OCI-LY1 (cell line): Measurements from ENCODE around the gene KRT26.

Experiments used
- H2AFZ ChIP-seq: fragments of 200-600 bp; sonication (generic), shearing (Covaris generic); 2 replicates; pipeline ENCODE4 v1.6.0; 2014; ENCODE audit warnings: antibody characterized with exemption, mild to moderate bottlenecking, low read length
- H3F3A ChIP-seq: fragments of 200-600 bp; sonication (generic), shearing (Covaris generic); 2 replicates; pipeline ENCODE4 v1.6.0; 2014; ENCODE audit warnings: mild to moderate bottlenecking, antibody characterized with exemption, low read length, moderate library complexity; ENCODE audit not compliant: insufficient read depth
- H3K27ac ChIP-seq: fragments of 200-600 bp; sonication (generic); 2 replicates; pipeline ENCODE4 v1.5.1; 2014; ENCODE audit warnings: low read length, mixed run types, mild to moderate bottlenecking, low read depth; ENCODE audit not compliant: poor library complexity, severe bottlenecking
- H3K27me3 ChIP-seq: fragments of 200-600 bp; sonication (generic); 2 replicates; pipeline ENCODE4 v1.6.0; 2014; ENCODE audit warnings: antibody characterized with exemption, mild to moderate bottlenecking, low read length, moderate library complexity; ENCODE audit not compliant: insufficient read depth
- H3K36me3 ChIP-seq: fragments of 200-600 bp; sonication (generic); 2 replicates; pipeline ENCODE4 v1.6.1; 2014; ENCODE audit warnings: mild to moderate bottlenecking, antibody characterized with exemption, low read length, moderate library complexity, mixed read lengths; ENCODE audit not compliant: insufficient read depth
- H3K4me1 ChIP-seq: fragments of 200-600 bp; sonication (generic); 2 replicates; pipeline ENCODE4 v1.5.1; 2014; ENCODE audit warnings: mild to moderate bottlenecking, low read length, moderate library complexity; ENCODE audit not compliant: insufficient read depth, severe bottlenecking
- H3K4me2 ChIP-seq: fragments of 200-600 bp; sonication (generic), shearing (Covaris generic); 2 replicates; pipeline ENCODE4 v1.6.1; 2014; ENCODE audit warnings: low read length
- H3K4me3 ChIP-seq: fragments of 200-600 bp; sonication (generic); 2 replicates; pipeline ENCODE4 v1.5.1; 2014; ENCODE audit warnings: low read length, low read depth, mild to moderate bottlenecking, mixed read lengths; ENCODE audit not compliant: poor library complexity, severe bottlenecking
- H3K79me2 ChIP-seq: fragments of 200-600 bp; shearing (Covaris generic); 2 replicates; pipeline ENCODE4 v1.6.1; 2016; ENCODE audit warnings: mixed run types, low read length, mixed read lengths; ENCODE audit not compliant: insufficient read depth
- H3K9ac ChIP-seq: fragments of 200-600 bp; sonication (generic), shearing (Covaris generic); 2 replicates; pipeline ENCODE4 v1.6.1; 2014; ENCODE audit warnings: mild to moderate bottlenecking, low read length, mixed read lengths
- H3K9me2 ChIP-seq: fragments of 200-600 bp; sonication (generic), shearing (Covaris generic); 2 replicates; pipeline ENCODE4 v1.6.1; 2014; ENCODE audit warnings: low read depth, mild to moderate bottlenecking, low read length, mixed read lengths
- H3K9me3 ChIP-seq: fragments of 200-600 bp; shearing (Covaris generic); 2 replicates; pipeline ENCODE4 v1.6.1; 2014; ENCODE audit warnings: low read length, mixed read lengths
- H4K20me1 ChIP-seq: fragments of 200-600 bp; sonication (generic), shearing (Covaris generic); 2 replicates; pipeline ENCODE4 v1.6.0; 2016; ENCODE audit warnings: mild to moderate bottlenecking, low read length; ENCODE audit not compliant: insufficient read depth
- EZH2 ChIP-seq: fragments of 200-600 bp; sonication (generic), shearing (Covaris generic); IDR thresholded peaks from 2 replicates; pipeline ENCODE4 v1.8.0; 2017; ENCODE audit warnings: borderline replicate concordance, mixed run types, mild to moderate bottlenecking, antibody characterized with exemption, low read length, moderate library complexity, mixed read lengths
- TF ChIP-seq, protein P1 (sequence below): fragments of 200-600 bp; sonication (generic), shearing (Covaris generic); IDR thresholded peaks from 2 replicates; pipeline ENCODE4 v1.5.1; 2017; ENCODE audit warnings: mild to moderate bottlenecking, antibody characterized with exemption, low read length, moderate library complexity, mixed read lengths

Gene KRT26

DNA sequence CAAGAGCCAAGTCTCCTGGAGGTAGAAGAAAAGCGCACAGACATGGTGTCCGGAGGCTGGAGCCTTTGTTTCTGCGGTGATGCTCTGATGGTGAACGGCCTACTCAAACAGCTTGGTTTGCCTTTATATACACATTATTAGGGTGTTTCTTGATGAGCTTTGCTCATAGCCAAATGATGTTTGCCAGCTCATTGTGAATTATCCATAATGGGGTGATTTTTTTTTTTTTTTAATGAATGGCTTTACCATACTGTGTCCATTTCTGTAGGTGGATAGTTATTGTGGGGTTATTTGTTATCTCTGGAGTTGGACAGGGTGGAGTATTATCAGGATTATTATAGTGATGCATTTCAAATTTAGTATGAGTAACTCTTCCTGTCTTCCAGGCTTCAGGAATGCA is 10.4 kb upstream of the KRT26 start, which contains the start of gene KRT27:
TSS of gene KRT27 (minus strand) at position 101 of the 400 bp plus-strand sequence. CDS start at position 44, 57 bp downstream.
- no peaks in the 10 kb centered on the region for H3K36me3 ChIP-seq
- no peaks in the 10 kb centered on the region; the same call in 1 of the 2 replicates for H3K27me3 ChIP-seq
- no peak within 1 kb of the TSS for H3K27ac ChIP-seq
- no peaks in the 10 kb centered on the region for H3K9me3 ChIP-seq
- no peak within 1 kb of the TSS for H2AFZ ChIP-seq
- H3K9me2 ChIP-seq, result no peaks in the 10 kb centered on the region
- no peaks in the 10 kb centered on the region for H3F3A ChIP-seq
- no peaks in the 10 kb centered on the region for H3K4me1 ChIP-seq
- no peak for TF ChIP-seq EZH2
- TF ChIP-seq, protein P1, sequence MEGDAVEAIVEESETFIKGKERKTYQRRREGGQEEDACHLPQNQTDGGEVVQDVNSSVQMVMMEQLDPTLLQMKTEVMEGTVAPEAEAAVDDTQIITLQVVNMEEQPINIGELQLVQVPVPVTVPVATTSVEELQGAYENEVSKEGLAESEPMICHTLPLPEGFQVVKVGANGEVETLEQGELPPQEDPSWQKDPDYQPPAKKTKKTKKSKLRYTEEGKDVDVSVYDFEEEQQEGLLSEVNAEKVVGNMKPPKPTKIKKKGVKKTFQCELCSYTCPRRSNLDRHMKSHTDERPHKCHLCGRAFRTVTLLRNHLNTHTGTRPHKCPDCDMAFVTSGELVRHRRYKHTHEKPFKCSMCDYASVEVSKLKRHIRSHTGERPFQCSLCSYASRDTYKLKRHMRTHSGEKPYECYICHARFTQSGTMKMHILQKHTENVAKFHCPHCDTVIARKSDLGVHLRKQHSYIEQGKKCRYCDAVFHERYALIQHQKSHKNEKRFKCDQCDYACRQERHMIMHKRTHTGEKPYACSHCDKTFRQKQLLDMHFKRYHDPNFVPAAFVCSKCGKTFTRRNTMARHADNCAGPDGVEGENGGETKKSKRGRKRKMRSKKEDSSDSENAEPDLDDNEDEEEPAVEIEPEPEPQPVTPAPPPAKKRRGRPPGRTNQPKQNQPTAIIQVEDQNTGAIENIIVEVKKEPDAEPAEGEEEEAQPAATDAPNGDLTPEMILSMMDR, result no peak
- H4K20me1 ChIP-seq, result no peaks in the 10 kb centered on the region
- H3K4me3 ChIP-seq, result no peak within 1 kb of the TSS
- no peaks in the 10 kb centered on the region for H3K79me2 ChIP-seq
- H3K9ac ChIP-seq, result no peak within 1 kb of the TSS
- H3K4me2 ChIP-seq, result no peak within 1 kb of the TSS

DNA sequence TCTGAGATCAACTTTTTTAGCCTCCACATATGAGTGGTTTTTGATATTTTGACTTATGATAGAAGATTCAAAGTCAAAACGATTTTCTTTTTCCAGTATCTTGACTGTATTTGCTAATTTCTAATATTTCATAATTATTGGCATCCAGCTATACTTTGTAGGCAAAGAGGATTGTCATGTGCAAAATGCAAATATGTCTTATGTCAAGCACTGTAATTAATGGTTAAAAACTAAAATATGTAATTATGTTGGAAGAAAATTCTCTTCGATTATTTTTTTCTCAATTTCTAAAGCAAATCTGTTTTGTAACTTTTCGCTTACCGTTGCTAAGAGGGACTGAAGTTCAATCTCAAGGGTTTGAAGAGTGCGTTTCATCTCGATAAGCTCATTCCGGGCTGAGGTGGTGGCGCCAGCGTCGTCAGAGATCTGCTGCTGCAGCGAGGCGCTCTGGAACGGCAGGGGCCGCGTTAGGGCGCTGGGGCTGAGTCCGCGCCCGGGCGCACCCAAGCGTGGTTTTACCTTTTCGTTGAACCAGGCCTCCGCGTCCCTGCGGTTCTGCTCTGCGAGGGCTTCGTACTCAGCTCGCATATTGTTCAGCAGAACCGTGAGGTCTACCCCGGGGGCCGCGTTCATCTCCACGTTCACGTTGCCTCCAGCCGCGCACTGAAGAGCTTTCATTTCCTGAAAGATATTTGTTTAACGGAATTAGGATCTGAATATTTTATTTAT is 7.3 kb upstream of the KRT26 start:
- no peaks in the 10 kb centered on the region for H3K79me2 ChIP-seq
- no peak overlapping the region for H3K4me2 ChIP-seq
- H4K20me1 ChIP-seq, result no peaks in the 10 kb centered on the region
- no peaks in the 10 kb centered on the region for H3K4me1 ChIP-seq
- H3K9me2 ChIP-seq, result no peaks in the 10 kb centered on the region
- TF ChIP-seq EZH2, result no peak
- TF ChIP-seq, protein P1, result no peak
- H2AFZ ChIP-seq, result no peak overlapping the region
- no peaks in the 10 kb centered on the region for H3K36me3 ChIP-seq
- no peak overlapping the region for H3K27ac ChIP-seq
- H3F3A ChIP-seq, result no peaks in the 10 kb centered on the region
- H3K4me3 ChIP-seq, result no peak overlapping the region
- H3K9ac ChIP-seq, result no peak overlapping the region
- H3K27me3 ChIP-seq, result peaks cover 4% of the 10 kb centered on the region; the same call in 1 of the 2 replicates
- no peaks in the 10 kb centered on the region for H3K9me3 ChIP-seq

DNA sequence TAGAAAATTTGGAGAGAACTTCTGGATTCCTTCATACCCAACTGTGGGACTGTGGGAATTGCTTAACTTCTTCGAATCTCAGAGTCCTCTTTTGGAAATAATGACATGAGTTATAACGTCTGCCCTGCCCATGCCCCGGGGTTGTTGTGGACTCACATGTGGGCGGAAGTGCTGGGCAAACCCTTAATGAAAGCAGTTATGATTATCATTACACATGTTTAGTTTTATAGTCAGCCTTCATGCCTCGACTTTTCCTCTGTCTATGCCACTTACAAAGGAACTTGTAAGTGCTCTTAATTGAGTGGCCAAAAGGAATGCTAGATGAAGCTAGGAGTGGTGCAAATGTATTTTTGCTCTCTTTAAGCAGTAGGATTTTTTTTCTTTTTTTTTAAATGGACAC is 6.5 kb upstream of the KRT26 start:
- no peak overlapping the region for H3K27ac ChIP-seq
- H3K4me1 ChIP-seq, result no peaks in the 10 kb centered on the region
- no peaks in the 10 kb centered on the region for H3K9me3 ChIP-seq
- no peak overlapping the region for H2AFZ ChIP-seq
- no peak overlapping the region for H3K4me2 ChIP-seq
- TF ChIP-seq EZH2, result no peak
- TF ChIP-seq, protein P1, result no peak
- no peak overlapping the region for H3K9ac ChIP-seq
- no peaks in the 10 kb centered on the region for H4K20me1 ChIP-seq
- no peaks in the 10 kb centered on the region for H3F3A ChIP-seq
- H3K9me2 ChIP-seq, result no peaks in the 10 kb centered on the region
- H3K36me3 ChIP-seq, result no peaks in the 10 kb centered on the region
- H3K79me2 ChIP-seq, result no peaks in the 10 kb centered on the region
- no peak overlapping the region for H3K4me3 ChIP-seq
- H3K27me3 ChIP-seq, result peaks cover 4% of the 10 kb centered on the region; the same call in 1 of the 2 replicates
